Endothelial cell of coronary artery (primary cell): Measurements from ENCODE around the gene SPINK7. TPM values are rescaled to one million over a fixed set of nuclear protein-coding genes. Genes with fewer than 3 reads are reported as not detected.

ENCODE experiments used
- total RNA-seq: library from RNA; depleted of rRNA; stranded (reverse); fragments of >200 nt; gene quantifications from 2 replicates; pipeline ENCODE4 v1.2.3, GENCODE V29; 2014

Gene SPINK7
- not detected in 2 replicates for total RNA-seq

GRCh38 chr5:148312153-148312552, at the start of gene SPINK7:
SPINK7 (plus strand) TSS chr5:148312423; CDS start chr5:148312484, 61 bp downstream.

DNA sequence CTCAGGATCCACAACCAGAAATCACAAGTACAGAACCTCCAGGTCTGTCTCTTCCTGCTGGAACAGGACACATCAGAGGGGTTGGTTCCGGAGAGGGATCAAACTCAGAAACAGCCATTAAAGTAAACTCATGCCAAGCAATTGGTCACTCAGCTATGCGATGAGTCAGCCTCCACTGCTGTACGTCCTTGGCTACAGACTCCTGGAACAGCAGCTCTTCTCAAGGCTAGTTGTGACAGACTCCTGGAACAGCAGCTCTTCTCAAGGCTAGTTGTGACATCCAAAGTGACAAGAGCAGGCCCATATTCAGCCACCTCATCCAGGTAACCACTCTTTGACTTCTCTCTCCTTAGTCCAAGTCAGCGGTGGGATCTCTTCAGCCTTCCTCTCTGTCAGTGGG, 43.7 kb upstream of the SPINK7 start, which contains the start of gene SPINK13:
TSS of gene SPINK13 (plus strand) at position 229 of the 400 bp plus-strand sequence. CDS start 1,279 bp downstream, outside the sequence.

DNA sequence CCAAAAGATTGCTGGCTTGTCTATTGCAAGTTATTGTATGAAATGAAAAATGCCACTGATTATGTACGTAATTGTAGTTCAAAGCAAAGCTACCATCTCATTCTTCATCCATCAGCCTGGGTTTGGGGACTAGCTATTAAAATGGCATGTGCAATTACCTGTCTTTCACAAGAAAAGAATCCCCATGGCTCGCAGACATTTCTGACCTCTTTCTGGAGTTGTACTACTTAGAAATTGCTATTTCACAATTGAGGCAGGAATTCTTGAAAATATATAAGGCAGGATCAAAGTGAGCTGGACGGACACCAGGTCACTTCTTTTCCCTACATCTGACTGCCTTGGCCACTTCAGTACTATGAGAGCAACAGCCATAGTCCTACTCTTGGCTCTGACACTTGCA, 23.0 kb downstream of the SPINK7 start, which contains the start of gene SPINK9:
TSS of gene SPINK9 (plus strand) at position 301 of the 400 bp plus-strand sequence. CDS start at position 356, 55 bp downstream.

Other genes with a start within 250 kb of the SPINK7 start
- 0.09 TPM in 1 of 2 replicates, not detected in the other for gene SPINK5, start 248.4 kb upstream of the SPINK7 start, total RNA-seq
- gene SPINK14, start 143.9 kb upstream of the SPINK7 start, total RNA-seq, result not detected in 2 replicates
- gene SPINK6, start 109.4 kb upstream of the SPINK7 start, total RNA-seq, result not detected in 2 replicates
- not detected in 2 replicates for gene MARCOL, start 73.9 kb upstream of the SPINK7 start, total RNA-seq
- gene SPINK13, start 43.6 kb upstream of the SPINK7 start, total RNA-seq, result not detected in 2 replicates
- gene SPINK9, start 23.1 kb downstream of the SPINK7 start, total RNA-seq, result not detected in 2 replicates
- 45.2 and 60.8 TPM in 2 replicates for gene FBXO38, start 71.5 kb downstream of the SPINK7 start, total RNA-seq